ENCODE results near the gene MAP6.

- no peak for TF ChIP-seq CTCF (conservative IDR thresholded peaks at IDR 0.05)
- no peak for TF ChIP-seq EZH2 (IDR thresholded peaks at IDR 0.05; ENCODE audit: low read depth)
Observed at GRCh38 chr11:75561426-75562047, 107.3 kb downstream of the MAP6 start.

Data from PC-9 (cell line).